HG03025 (cell line): ENCODE results near the gene SPP1.
A peak's percentile ranks its signal among the peaks of the same experiment; 100 is the strongest.
"Not testable (repeated sequence)": the region's sequence is repeated elsewhere in the genome, so short reads cannot be mapped to it uniquely, and the experiment has no call there.

Experiments used
- ATAC-seq: cut with Tn5 transposase; IDR thresholded peaks from one replicate; pipeline ENCODE4 v1.9.1; 2021; ENCODE audit warnings: mild to moderate bottlenecking, moderate library complexity; ENCODE audit not compliant: unreplicated experiment, low FRiP score

SPP1 gene

GRCh38 chr4:87985097-87985886 is 9.8 kb downstream of the SPP1 start:
- ATAC-seq = peak; percentile 59

GRCh38 chr4:87985887-87986200 is 10.3 kb downstream of the SPP1 start:
- no peak for ATAC-seq

GRCh38 chr4:87986508-87986907 is 11.0 kb downstream of the SPP1 start:
- ATAC-seq = no peak

GRCh38 chr4:87989765-87990164 is 14.3 kb downstream of the SPP1 start:
- ATAC-seq = no peak

- no peak for ATAC-seq
Measured at GRCh38 chr4:87995435-87995834, 19.9 kb downstream of the SPP1 start.

GRCh38 chr4:87999191-87999691 is 23.7 kb downstream of the SPP1 start:
- ATAC-seq = not testable (repeated sequence)

- no peak for ATAC-seq
Measured at GRCh38 chr4:88001871-88002270, 26.4 kb downstream of the SPP1 start.

- ATAC-seq = no peak
Measured at GRCh38 chr4:88002786-88003185, 27.3 kb downstream of the SPP1 start.

- ATAC-seq = no peak
Measured at GRCh38 chr4:88003261-88003660, 27.7 kb downstream of the SPP1 start.

- no peak for ATAC-seq
Measured at GRCh38 chr4:88005076-88005475, 29.6 kb downstream of the SPP1 start.

- ATAC-seq = no peak
Measured at GRCh38 chr4:88005946-88006345, 30.4 kb downstream of the SPP1 start.

- ATAC-seq = no peak
Measured at GRCh38 chr4:88006956-88007303, 31.4 kb downstream of the SPP1 start.

- peak; percentile 95 for ATAC-seq
Measured at GRCh38 chr4:88007304-88008121, 32.0 kb downstream of the SPP1 start, which contains the start of gene PKD2. Gene PKD2, plus strand, starts transcription at chr4:88007635. Its CDS starts 99 bp downstream, at chr4:88007734.

GRCh38 chr4:88008122-88008742 is 32.7 kb downstream of the SPP1 start:
- peak; percentile 27 for ATAC-seq

- no peak for ATAC-seq
Measured at GRCh38 chr4:88008743-88009171, 33.2 kb downstream of the SPP1 start.

GRCh38 chr4:88009871-88010270 is 34.4 kb downstream of the SPP1 start:
- ATAC-seq = no peak

GRCh38 chr4:88010966-88011365 is 35.5 kb downstream of the SPP1 start:
- no peak for ATAC-seq

- ATAC-seq = peak; percentile 53
Measured at GRCh38 chr4:88012647-88013046, 37.1 kb downstream of the SPP1 start.

- no peak for ATAC-seq
Measured at GRCh38 chr4:88014386-88014905, 38.9 kb downstream of the SPP1 start.

- ATAC-seq = no peak
Measured at GRCh38 chr4:88015659-88016295, 40.3 kb downstream of the SPP1 start.
